ENCODE data around the gene INPP4A.
A peak's percentile ranks its signal among the peaks of the same experiment; 100 is the strongest.

Gene INPP4A

DNA sequence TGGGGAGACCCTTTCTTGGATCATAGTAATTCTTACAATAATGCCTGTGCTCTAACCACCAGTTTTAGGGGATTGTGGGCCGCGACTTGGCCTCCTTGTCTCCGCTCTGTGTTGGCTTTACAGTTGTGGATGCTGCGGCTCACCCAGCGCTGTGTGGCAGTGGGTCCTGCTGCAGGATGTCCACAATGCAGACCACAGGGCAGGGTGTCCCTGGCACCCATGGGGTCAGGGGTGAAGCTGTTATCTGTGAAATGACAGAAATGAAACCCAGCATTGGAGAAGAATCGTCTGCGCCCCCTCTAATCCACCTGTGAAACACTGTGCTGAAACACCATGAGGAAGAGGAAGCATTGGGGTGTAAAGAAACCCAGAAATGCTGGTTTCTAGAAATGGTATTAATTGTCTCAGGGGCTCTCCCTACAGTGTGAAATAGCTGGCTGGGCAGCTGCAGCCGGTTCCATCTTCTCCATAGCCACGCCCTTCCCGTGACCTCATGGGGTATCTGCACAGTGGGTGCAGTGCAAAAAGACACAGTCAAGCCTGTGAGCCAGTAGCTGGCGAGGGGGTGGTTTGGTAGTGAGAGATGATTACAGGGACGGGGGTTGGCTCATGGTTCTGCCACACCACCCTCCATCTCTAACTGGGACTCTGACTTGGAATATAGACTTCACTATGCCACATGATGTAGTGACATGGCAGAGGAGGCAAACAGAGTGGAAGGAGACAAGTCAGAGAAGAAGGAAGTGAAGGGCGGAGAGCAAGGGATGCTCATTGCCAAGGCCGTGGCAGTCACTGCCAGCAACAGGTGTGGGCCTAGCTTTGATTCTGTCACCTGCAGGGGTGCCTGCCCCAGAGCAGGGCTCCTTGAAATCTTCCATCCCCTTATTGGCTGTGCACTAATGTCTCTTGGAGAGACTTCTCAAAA, 16.2 kb downstream of the INPP4A start:
- TF ChIP-seq ZNF274 (IDR thresholded peaks at IDR 0.05; ENCODE audit: low read depth, low read length): no peak
- H3K4me3 ChIP-seq (ENCODE audit: low read length): no peak overlapping the region; the same call in 1 of the 2 replicates

DNA sequence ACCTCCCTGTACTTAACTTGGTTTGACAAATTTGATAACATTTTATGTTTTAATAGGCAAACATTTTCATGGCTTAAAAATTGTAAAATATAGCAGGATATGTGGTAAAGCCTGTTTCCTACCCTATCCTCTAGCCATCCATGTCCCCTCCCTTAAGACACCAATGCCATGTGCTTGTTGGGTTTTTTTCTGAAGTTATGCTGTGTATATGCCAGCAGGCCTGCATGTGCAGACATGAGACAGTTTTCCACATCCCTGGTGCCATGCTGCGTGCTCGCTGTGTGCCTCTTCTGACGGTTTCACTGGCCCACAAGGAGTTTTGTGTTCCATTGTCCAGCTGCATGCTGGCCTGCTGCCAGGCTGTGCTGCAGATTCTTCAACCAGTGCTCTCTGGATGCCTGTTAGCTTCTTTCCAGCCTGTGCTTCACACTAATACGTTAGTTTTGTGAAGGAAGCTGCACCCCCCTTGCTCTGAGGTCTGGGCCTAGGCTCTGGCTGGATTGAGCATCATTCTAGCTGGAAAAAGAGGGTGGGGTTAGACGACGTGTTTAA, 16.9 kb downstream of the INPP4A start:
- no peak overlapping the region; the same call in 1 of the 2 replicates for H3K4me3 ChIP-seq (ENCODE audit: low read length)
- TF ChIP-seq ZNF274 (IDR thresholded peaks at IDR 0.05; ENCODE audit: low read depth, low read length): no peak

GRCh38 chr2:98463081-98463481, 18.4 kb downstream of the INPP4A start:
- no peak overlapping the region; the same call in 1 of the 2 replicates for H3K4me3 ChIP-seq (ENCODE audit: low read length)
- no peak for TF ChIP-seq ZNF274 (IDR thresholded peaks at IDR 0.05; ENCODE audit: low read depth, low read length)

DNA sequence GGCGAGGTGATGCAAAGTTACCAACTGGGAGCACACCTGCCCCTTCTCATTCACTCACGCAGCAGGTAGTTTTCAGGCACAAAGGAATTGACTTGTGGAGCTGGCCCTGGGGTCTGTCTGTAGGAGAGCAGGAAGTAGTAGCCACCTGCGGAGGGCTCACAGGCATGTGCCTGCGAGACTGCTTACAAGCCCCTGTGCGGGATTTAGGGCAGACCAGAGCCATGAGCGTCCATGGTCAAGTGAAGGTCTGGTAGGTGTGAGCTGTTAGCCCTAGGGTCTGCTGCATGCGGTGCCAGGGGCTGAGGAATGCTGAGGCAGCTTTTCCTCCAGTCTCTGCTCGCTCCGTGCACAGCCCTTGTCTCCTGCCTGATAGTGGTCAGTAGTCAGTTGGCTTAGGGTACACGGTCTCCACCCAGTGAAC, 18.9 kb downstream of the INPP4A start:
- H3K4me3 ChIP-seq (ENCODE audit: low read length): no peak overlapping the region; the same call in 1 of the 2 replicates
- no peak for TF ChIP-seq ZNF274 (IDR thresholded peaks at IDR 0.05; ENCODE audit: low read depth, low read length)

GRCh38 chr2:98463988-98464771, 19.5 kb downstream of the INPP4A start:
- H3K4me3 ChIP-seq (ENCODE audit: low read length): peak overlapping the region; percentile 8; the same call in 1 of the 2 replicates
- no peak for TF ChIP-seq ZNF274 (IDR thresholded peaks at IDR 0.05; ENCODE audit: low read depth, low read length)

DNA sequence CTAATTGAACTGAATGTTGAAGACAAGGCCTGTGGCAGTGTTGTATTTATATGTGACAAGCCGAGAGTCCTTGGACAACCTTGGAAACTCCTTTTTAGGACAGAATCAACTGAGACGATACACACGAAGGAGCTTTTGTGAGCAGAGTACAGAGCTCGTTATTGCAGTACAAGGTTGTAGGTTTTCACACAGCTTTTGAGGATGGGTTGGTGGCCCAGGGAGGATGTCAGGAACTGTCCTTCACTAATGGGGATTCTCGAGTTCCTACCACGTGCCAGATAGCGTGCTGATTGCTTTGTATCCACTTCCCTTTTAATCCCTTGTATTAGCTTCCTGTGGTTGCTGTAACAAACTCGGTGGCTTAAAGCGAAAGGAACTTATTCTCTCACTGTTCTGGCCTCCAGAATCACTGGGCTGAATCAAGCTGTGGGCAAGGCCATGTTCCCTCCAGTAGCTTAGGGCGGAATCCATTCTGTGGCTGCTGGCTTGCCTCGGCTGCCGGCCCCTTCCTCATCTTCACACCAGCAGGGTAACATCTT, 20.2 kb downstream of the INPP4A start:
- no peak for TF ChIP-seq ZNF274 (IDR thresholded peaks at IDR 0.05; ENCODE audit: low read depth, low read length)
- peak overlapping the region; percentile 55; the same call in 1 of the 2 replicates for H3K4me3 ChIP-seq (ENCODE audit: low read length)

DNA sequence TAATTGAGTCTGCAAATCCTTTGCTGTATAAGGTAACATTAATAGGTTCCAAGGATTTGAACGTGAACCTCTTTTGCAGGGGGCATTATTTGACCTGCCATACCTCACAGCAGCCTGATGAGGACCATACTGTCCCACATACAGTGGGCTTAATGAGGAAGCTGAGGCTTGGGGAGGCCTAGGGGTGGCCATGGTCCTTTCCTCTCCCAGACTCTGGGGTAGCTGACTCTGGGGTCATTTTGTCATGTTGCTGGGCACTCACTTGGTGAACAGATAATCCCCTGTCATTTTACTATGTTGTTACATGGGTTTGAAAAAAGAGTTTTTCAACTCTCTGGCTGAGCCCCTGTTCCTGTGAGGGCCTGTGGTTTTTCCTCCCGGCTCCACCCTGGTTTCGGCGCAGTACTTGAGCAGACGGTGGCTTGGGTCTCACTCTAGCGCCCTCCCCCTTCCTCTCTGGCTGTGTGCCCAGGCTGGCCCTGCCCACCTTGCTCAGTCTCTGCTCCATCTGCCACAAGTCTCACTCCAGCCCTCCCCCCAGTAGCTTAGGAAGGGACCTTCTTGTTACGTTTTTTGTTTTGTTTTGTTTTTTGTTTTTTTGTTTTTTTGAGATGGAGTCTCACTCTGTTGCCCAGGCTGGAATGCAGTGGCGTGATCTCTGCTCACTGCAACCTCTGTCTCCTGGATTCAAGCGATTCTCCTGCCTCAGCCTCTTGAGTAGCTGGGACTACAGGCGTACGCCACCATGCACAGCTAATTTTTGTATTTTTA, 21.0 kb downstream of the INPP4A start:
- H3K4me3 ChIP-seq (ENCODE audit: low read length): peak overlapping the region; percentile 55; the same call in 1 of the 2 replicates
- no peak for TF ChIP-seq ZNF274 (IDR thresholded peaks at IDR 0.05; ENCODE audit: low read depth, low read length)

GRCh38 chr2:98467082-98467536, 22.5 kb downstream of the INPP4A start:
- H3K4me3 ChIP-seq (ENCODE audit: low read length): no peak overlapping the region; the same call in 1 of the 2 replicates
- no peak for TF ChIP-seq ZNF274 (IDR thresholded peaks at IDR 0.05; ENCODE audit: low read depth, low read length)

- TF ChIP-seq ZNF274 (IDR thresholded peaks at IDR 0.05; ENCODE audit: low read depth, low read length): no peak
- H3K4me3 ChIP-seq (ENCODE audit: low read length): no peak overlapping the region
Observed at GRCh38 chr2:98467652-98468051, 23.0 kb downstream of the INPP4A start.

GRCh38 chr2:98468621-98469236, 24.1 kb downstream of the INPP4A start:
- TF ChIP-seq ZNF274 (IDR thresholded peaks at IDR 0.05; ENCODE audit: low read depth, low read length): no peak

DNA sequence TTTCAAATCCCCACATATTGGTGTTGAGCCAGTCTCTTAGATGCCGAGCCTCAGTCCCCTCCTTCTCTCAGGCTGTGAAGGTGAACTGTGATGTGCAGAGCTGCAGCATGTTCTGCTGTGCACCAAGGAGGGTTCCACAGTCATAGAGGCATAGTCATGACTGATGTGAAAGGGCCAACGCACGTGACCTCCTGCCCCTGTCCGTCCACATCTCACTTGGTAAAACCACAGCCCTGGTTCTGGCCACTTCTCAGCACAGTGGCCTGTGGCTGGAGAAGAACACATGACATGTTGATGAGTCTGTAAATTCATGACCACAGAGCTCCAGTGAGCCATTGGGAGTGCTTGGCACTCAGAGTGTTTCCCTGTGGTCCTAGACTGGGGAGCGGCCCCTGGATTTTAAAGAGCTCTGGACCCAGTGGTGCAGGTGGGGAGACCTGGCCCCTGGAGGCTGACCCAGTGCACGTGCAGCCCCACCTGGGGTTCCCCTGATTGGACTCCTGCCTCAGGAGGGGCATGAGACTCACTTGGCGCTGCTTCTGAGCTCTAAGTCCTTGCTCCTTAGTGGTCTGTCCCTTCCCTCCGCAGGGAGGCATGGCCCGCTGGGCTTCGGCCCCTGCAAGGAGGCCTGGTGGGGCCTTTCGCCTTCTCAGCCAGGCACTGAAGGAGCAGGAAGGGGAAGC, 25.3 kb downstream of the INPP4A start:
- no peak overlapping the region for H3K4me3 ChIP-seq (ENCODE audit: low read length)
- no peak for TF ChIP-seq ZNF274 (IDR thresholded peaks at IDR 0.05; ENCODE audit: low read depth, low read length)

More at GRCh38 chr2:98468621-98469236, 24.1 kb downstream of the INPP4A start:
- no peak overlapping the region for H3K4me3 ChIP-seq (ENCODE audit: low read length)

DNA sequence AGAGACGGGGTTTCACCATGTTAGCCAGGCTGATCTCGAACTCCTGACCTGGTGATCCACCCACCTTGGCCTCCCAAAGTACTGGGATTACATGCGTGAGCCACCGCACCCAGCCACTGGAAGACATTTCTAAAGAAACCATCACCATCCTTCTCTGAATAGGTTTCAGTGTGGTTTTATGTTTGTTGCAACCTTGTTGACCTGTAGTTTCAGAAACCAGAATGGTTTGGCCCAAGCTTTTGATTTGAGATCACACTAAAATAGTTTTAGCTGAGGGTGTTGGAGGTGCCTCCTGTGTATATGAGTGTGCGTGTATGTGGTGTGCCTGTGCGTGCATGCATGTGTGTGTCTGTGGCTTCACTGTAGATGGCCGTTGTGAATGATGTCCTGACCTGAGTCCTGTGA, 26.2 kb downstream of the INPP4A start:
- no peak for TF ChIP-seq ZNF274 (IDR thresholded peaks at IDR 0.05; ENCODE audit: low read depth, low read length)
- H3K4me3 ChIP-seq (ENCODE audit: low read length): no peak overlapping the region

Measured in GM08714 (cell line).